Stimulated activated CD8-positive, alpha-beta memory T cell treated with anti-CD3 and anti-CD28 coated beads, Interleukin-12 subunit alpha, Interleukin-12 subunit beta, amount 100 ng/mL, for 1 hour (primary cell): ENCODE measurements around the gene COA3.

ENCODE experiments used
- DNase-seq: peaks from one replicate; pipeline ENCODE4 v3.0.0-alpha.2; 2020; ENCODE audit warnings: low read depth

Gene COA3

DNA sequence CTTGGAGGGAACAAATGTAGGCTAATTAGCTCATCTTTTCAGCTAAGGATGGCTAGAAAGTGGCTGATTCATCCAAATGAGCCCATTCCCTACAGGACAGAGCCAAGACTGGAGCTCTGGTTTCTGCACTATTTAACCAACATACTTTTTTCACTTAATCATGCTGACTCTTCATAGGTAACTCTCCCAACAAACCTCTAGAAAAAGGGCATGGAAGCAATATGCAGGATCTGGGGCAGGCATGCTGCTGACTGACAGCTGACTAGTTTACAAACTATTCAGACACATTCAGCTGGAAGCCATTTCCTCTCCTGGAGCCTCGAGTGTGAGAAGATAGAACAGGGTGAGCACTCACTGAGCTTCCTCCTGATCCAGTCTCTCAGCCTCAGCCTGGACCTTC is 19.4 kb upstream of the COA3 start:
- DNase-seq = no peak

DNA sequence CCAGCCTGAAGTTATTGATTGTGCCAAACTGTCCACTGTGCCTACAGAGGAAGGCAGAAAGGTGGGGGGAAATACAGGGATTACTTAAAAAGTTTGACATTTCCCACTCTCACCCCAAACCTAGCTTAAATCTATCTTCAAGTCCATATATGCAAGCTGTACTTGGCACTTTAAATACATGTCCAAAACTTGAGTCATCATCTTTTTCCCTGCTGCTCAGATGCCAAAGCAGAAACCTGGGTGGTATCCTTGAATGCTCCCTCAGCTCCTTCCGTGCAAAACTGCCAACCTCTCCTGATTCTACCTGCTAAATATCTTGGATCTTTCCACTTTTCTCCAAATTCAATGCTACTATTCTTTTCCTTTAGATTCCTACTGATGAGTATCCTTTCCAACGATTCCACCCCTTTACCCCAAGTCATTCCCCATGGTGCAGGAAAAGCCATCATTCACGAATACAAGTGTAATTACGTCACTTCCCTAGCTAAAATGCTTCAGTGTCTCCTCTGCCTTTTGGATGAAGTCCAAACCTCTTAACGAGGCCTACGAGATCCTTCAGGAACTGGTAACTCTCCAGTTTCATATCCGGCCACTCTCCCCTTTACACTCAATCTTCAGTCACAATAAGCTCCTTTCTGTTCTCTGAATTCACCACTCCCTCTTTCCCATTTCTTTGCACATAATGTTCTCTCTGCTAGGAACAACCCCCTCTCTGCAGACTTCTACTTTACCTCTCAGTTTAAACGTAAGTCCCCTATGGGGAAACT is 16.3 kb upstream of the COA3 start:
- DNase-seq = no peak

DNA sequence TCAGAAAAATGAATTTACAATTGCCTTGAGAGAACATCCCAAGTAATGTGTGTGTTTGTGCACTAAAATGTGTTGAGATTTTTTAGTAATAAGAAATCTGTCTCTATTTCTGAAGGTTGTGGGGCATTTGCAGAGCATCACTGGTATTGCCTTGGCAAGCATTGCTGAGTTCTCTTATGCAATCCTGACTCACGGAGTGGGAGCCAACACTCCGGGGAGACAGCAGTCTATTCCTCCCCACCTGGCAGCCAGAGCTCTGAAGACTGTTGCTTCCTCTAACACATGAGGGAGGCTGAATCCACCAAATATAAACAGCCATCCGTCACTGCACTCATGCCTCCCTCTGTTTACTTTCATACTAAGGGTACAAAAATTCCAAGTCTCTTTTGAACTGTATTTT is 10.7 kb upstream of the COA3 start:
- DNase-seq = no peak

- DNase-seq = no peak
Observed at GRCh38 chr17:42806249-42806648, 7.7 kb upstream of the COA3 start.

- DNase-seq = no peak
Observed at GRCh38 chr17:42804918-42805367, 6.4 kb upstream of the COA3 start.

DNA sequence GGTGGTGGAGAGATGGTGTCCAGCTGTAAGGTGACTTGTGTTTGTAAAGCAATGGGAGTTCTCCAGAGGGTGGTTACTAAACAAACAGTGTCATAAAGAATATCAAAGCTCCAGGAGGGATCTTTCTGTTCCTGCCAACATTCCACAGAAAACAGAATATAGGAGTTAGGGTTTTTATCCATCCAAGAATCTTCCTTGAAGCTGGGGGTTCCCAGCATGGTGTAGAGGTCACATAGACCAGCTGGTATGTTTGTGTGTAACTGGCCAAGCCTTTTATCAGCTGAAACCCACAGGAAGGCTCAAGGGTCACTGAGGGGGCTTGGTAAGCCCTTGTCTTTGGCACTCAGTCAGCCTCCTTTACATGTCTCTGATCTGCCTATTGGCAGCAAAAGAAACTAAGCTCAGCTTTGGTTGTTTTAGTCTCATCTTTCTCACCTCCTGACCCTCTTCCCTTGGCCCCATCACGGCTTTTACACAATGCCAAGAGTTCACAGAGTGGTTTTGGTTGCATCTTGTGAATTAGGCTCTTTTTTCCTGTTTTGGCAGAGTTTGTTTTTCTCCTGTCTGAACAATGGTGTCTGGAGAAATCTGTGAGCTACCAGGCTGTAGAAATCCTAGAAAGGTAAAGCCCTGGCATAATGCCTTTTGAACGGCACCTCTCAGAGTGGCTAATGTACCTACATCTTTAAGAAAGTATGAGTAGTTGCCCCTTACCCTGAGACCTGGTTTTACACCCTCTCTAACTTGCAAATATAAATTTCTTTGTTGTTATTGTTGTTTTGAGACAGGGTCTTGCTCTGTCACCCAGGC is 4.8 kb upstream of the COA3 start:
- no peak for DNase-seq

DNA sequence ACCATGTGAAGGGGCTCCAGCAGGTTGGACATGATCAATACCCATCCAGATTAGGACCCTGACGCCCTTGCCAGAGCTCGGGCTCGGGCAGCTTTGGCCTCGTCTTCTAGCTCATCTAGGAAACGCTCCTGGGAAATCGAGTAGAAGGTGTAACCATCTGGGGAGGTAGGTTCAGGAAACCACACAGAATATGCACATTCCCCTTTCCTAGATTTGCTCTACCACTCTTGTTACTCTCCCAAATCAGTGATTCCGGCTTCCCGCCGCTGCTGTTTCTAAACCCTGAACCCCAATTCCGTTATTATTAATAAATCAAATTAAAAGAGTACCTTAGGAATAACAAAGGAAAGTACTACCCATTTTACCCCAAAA is 507 bp downstream of the COA3 start:
- DNase-seq = no peak

DNA sequence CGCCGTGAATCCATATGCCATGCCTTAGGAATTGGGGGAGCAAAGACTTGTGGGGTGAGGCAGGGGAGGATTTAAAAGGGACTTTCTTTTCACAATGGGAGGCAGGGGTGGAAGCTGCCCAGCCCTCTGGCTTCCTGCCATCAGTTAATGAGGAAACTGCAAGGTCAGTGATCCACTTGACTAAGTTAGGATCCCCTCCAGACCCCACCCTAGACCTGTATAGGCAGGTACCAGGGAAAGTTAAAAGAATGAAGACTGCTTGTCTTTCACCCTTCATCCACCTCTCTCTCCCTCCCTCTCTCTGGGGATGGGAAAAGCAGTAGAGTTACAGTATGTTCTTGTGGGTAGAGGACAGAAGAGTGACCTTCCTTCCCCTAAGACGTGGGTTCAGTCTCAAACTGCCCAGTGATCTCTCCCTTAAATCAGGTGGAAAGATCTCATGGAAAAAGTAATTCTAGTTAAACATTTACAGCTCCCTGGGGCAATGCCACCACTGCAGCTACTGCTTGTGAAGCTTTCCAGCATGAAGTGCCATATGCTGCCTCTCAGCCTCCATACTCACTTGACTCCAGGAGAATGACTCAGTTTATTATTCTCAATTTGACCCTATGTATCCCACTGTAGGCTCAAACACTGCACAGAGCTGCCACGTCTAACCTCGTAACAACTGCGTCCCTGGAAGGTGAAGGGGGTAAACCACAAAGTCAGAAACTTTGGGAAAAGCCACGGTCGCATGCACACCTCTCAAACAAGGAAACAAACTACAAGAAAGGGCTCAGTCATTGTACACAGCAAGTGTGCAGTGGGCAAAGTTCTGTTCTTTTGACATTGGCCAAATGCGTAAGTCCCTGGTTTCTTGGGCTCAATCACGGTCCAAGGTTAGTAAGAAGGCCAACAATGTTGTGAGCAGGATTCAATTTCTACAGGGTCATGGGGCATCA is 1.2 kb downstream of the COA3 start:
- no peak for DNase-seq

DNA sequence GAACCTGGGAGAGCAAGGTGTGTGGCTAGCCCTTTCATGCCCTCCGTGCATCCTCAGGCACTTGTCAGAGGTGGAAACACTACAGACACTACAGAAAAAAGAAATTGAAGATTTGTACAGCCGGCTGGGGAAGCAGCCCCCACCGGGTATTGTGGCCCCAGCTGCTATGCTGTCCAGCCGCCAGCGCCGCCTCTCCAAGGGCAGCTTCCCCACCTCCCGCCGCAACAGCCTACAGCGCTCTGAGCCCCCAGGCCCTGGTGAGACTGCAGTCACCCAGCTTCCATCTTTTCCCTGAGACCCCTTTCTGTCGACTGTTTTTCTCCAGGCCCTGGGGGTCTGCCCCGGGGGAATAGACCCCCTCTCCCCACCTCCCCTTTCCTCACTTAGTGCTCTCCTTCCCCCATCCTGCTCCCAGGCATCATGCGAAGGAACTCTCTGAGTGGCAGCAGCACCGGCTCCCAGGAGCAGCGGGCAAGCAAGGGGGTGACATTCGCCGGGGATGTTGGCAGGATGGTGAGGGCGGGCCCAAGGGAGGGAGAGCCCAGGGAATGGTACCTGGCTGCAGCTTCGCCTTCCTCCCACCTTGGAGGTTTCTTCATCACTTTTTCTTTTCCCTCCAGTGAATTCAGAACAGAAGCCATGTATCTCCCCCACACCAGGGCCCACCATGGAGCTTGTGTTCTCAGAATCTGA is 2.3 kb downstream of the COA3 start:
- no peak for DNase-seq

- no peak for DNase-seq
Observed at GRCh38 chr17:42795465-42795864, 3.0 kb downstream of the COA3 start.

DNA sequence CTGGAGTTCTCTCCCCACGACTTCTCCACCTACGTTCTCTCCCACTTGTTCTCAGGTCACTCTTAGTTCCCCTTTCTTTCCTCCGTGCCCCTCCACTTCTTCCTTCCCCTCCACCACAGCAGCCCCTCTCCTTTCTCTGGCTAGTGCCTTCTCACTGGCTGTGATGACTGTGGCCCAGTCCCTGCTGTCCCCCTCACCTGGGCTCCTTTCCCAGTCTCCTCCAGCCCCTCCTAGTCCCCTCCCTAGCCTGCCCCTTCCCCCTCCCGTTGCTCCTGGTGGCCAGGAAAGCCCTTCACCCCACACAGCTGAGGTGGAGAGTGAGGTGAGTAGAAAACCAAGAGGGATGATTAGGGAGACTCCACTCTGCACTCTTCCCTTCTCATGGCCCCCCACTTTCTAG is 3.4 kb downstream of the COA3 start:
- DNase-seq = no peak

GRCh38 chr17:42792545-42792944 is 6.0 kb downstream of the COA3 start:
- DNase-seq = no peak

DNA sequence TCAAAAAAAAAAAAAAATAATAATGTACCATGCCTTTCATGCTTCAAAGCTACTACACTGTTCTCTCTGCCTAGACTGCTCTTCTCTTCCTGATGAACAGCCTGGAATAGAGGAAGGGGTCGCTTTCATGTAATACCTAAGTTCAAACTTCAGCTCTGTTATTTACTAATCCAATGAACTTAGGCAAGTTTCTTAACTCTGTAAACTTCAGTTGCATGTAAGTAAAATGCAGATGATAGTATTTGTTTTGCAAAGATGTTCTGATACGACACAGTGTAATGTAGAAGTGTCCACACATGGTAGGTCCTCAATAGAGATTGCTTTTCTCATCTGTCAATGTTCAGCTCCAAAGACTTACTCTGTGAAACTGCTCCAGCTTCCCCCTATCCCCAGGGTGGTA is 6.6 kb downstream of the COA3 start:
- no peak for DNase-seq

- no peak for DNase-seq
Observed at GRCh38 chr17:42787266-42787665, 11.2 kb downstream of the COA3 start.

DNA sequence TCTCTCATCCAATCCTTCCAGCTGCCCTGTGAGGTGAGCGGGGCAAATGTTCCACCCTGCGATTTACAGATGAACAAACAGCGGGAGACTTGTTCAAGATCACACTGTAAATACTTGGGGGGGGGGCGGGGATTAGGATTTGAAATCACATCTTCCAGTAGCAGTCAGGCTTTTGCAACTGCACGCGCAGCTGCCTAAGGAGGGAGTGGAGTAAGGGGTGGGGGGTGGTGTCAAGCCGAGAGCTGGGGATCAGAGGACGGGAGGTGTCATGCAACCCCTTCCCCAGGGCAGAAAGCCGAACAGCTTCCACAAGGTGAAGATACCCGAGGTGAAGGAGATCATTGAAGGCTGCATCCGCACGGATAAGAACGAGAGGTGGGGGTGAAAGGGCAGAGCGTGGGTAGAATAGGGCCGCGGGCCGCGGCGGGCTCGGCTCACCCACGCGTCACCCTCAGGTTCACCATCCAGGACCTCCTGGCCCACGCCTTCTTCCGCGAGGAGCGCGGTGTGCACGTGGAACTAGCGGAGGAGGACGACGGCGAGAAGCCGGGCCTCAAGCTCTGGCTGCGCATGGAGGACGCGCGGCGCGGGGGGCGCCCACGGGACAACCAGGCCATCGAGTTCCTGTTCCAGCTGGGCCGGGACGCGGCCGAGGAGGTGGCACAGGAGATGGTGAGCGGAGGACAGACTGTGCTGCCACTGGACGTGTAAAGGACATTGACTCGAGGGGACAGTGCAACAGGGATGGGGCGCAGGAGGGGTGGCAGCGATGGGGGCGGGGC is 13.5 kb downstream of the COA3 start:
- no peak for DNase-seq

GRCh38 chr17:42784409-42784808 is 14.1 kb downstream of the COA3 start:
- no peak for DNase-seq

- no peak for DNase-seq
Observed at GRCh38 chr17:42783791-42784138, 14.7 kb downstream of the COA3 start.

DNA sequence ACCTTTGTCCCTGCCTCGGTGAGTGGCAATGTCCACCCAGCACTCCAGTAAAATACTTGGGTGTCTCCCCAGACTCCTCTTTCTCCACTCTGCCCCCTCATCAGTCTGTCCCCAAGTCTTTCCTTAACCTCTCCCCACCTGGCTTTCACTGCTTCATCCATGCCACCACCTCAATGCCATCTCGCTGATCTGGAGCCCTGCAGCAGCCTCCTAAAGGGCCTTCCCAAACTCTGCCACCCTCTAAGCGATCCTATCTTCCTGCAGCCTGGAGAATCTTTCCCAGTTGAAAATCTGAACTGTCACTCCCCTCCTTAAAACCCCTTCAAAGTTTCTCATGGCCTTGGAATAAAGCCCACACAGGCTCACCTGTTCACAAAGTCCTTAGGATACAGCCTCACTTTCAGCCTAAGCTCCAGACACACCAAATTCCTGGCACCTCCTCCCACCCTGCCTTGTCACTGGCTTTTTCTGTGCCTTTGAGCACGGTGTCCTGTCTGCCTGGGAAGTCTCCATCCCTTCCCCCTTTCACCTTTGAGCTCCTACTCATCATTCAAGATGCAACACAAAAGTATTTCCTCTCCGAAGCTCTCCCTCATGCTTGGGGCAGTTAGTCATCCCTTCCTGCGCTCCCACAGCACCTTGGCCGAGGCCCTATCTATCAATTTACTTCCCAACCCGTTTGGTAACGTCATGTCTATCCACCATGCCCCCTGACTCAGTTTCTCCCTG is 15.3 kb downstream of the COA3 start:
- DNase-seq = no peak

DNA sequence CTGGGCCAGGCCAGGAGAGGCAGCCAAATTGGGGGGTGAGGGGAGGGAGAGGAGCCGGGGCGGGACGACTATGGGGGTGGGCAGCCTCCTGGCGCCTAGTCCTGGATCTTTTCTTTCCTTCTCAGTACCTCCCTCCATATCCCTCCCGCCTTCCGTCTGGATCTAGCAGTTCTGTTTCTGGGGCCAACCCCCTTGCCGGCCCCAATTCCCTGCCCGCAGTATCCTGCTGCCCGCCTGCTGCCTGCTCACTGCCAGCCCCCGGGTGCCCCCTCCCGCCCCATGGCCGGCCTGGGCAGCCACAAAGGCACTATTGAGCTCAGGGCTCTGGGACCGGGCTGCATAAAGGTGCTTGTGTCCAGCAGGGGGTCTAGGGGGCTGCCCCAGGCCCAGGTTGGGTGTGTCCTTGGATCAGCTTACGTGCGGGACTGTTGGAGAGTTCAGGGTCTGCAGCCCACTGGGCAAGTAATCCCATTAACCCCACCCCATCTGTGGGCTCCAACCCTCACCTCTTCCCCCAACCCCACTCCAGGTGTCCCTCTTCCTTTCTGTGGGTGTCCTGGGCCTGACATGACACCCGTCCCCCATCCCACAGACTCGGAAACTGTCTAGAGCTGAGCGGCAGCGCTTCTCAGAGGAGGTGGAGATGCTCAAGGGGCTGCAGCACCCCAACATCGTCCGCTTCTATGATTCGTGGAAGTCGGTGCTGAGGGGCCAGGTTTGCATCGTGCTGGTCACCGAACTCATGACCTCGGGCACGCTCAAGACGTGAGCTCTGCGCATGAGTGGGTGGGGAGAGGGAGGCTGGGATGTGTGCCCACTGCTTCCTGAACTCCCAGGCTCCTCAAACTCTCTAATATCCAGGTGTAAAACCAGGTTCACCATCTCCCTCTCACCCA is 16.1 kb downstream of the COA3 start:
- DNase-seq = no peak
